ENCODE results near the gene ARSB.

DNA sequence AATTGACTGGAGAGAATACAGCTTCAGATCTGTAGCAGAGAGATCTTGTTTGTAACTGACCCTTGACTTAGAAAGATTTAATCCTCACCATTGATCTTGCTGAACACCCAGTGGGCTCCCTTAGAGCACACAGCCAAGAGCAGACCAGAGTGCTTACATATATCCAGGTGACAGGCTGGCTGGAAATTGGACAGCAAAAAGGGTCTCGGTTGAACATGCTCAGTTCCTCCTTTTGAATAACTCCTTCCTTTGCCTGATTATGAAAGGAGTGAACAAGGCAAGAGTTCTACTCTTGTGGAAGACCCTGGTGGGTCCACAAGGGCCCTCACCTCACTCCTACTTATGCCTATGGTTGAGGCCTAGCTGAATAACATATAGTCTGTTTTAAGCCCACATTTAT lies 202.4 kb downstream of the ARSB start:
- TF ChIP-seq, protein P1, sequence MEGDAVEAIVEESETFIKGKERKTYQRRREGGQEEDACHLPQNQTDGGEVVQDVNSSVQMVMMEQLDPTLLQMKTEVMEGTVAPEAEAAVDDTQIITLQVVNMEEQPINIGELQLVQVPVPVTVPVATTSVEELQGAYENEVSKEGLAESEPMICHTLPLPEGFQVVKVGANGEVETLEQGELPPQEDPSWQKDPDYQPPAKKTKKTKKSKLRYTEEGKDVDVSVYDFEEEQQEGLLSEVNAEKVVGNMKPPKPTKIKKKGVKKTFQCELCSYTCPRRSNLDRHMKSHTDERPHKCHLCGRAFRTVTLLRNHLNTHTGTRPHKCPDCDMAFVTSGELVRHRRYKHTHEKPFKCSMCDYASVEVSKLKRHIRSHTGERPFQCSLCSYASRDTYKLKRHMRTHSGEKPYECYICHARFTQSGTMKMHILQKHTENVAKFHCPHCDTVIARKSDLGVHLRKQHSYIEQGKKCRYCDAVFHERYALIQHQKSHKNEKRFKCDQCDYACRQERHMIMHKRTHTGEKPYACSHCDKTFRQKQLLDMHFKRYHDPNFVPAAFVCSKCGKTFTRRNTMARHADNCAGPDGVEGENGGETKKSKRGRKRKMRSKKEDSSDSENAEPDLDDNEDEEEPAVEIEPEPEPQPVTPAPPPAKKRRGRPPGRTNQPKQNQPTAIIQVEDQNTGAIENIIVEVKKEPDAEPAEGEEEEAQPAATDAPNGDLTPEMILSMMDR (IDR thresholded peaks at IDR 0.05) = no peak
- no peak for TF ChIP-seq POLR2A (IDR thresholded peaks at IDR 0.05)
